Glutamatergic neuron (in vitro differentiated cells): ENCODE measurements around the gene MIPOL1. TPM values are rescaled to one million over a fixed set of nuclear protein-coding genes. Genes with fewer than 3 reads are reported as not detected.
"Not testable (repeated sequence)": the region's sequence is repeated elsewhere in the genome, so short reads cannot be mapped to it uniquely, and the experiment has no call there.

ENCODE experiments used
- DNase-seq: peaks from one replicate; pipeline ENCODE4 v3.0.0; 2022
- H3K27ac Mint-ChIP-seq: one replicate; pipeline ENCODE4 v1.8.0; 2020; ENCODE audit warnings: mild to moderate bottlenecking, mixed read lengths, inconsistent platforms; ENCODE audit not compliant: unreplicated experiment
- H3K27me3 Mint-ChIP-seq: one replicate; pipeline ENCODE4 v1.8.0; 2020; ENCODE audit warnings: mild to moderate bottlenecking, moderate library complexity, mixed read lengths, inconsistent platforms; ENCODE audit not compliant: unreplicated experiment
- H3K36me3 Mint-ChIP-seq: one replicate; pipeline ENCODE4 v1.8.0; 2020; ENCODE audit warnings: mild to moderate bottlenecking, mixed read lengths, inconsistent platforms; ENCODE audit not compliant: unreplicated experiment
- H3K4me1 Mint-ChIP-seq: one replicate; pipeline ENCODE4 v1.8.0; 2020; ENCODE audit warnings: mild to moderate bottlenecking, low read depth, mixed read lengths, inconsistent platforms; ENCODE audit not compliant: unreplicated experiment
- H3K4me3 Mint-ChIP-seq: one replicate; pipeline ENCODE4 v1.8.0; 2020; ENCODE audit warnings: mild to moderate bottlenecking, mixed read lengths, inconsistent platforms; ENCODE audit not compliant: unreplicated experiment
- H3K9me3 Mint-ChIP-seq: one replicate; pipeline ENCODE4 v1.8.0; 2020; ENCODE audit warnings: mild to moderate bottlenecking, moderate library complexity, mixed read lengths, inconsistent platforms; ENCODE audit not compliant: unreplicated experiment
- CTCF ChIP-seq: fragments of 200-600 bp; sonication (generic); IDR thresholded peaks from one replicate; pipeline ENCODE4 v1.5.0; 2021; ENCODE audit not compliant: partially characterized antibody, unreplicated experiment
- total RNA-seq: library from RNA; stranded (reverse); fragmentation: NEBNext Ultra II Directional; extraction: Animal tissue kit (Norgen Biotek cat#: 25700); gene quantifications from one replicate; pipeline ENCODE4 v1.2.1, GENCODE V29; 2021; ENCODE audit not compliant: unreplicated experiment

The MIPOL1 gene
- total RNA-seq, 1 donor from 2014 or later, result 14.5 TPM

GRCh38 chr14:37202812-37203211 lies 5.1 kb downstream of the MIPOL1 start:
- H3K27me3 Mint-ChIP-seq, result no peaks in the 10 kb centered on the region
- peaks cover 14% of the 10 kb centered on the region for H3K36me3 Mint-ChIP-seq
- TF ChIP-seq CTCF, result no peak
- H3K4me1 Mint-ChIP-seq, result no peaks in the 10 kb centered on the region
- no peak overlapping the region for H3K27ac Mint-ChIP-seq
- DNase-seq, result no peak
- H3K9me3 Mint-ChIP-seq, result peaks cover 7% of the 10 kb centered on the region
- H3K4me3 Mint-ChIP-seq, result no peak overlapping the region

DNA sequence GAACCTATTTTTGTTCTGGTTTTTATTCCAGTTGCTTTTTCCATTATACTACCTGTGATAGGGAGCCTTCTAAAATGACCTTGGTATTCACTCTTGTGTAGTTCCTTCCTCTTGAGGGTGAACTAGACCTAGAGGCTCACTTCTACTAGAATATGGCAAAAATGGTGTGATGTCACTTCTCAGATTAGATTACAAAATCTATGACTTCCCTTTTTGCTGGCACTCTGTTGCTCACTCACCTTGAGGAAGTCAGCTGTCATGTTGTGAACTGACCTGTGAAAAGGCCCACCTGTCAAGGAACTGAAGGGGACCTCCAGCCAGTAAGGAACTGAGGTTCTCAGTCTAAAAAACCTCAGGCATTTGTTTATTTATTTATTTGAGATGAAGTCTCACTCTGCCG lies 5.7 kb downstream of the MIPOL1 start:
- DNase-seq, result no peak
- H3K4me1 Mint-ChIP-seq, result no peaks in the 10 kb centered on the region
- peaks cover 14% of the 10 kb centered on the region for H3K36me3 Mint-ChIP-seq
- H3K4me3 Mint-ChIP-seq, result no peak overlapping the region
- H3K27me3 Mint-ChIP-seq, result no peaks in the 10 kb centered on the region
- no peak overlapping the region for H3K27ac Mint-ChIP-seq
- peaks cover 7% of the 10 kb centered on the region for H3K9me3 Mint-ChIP-seq
- TF ChIP-seq CTCF, result no peak

DNA sequence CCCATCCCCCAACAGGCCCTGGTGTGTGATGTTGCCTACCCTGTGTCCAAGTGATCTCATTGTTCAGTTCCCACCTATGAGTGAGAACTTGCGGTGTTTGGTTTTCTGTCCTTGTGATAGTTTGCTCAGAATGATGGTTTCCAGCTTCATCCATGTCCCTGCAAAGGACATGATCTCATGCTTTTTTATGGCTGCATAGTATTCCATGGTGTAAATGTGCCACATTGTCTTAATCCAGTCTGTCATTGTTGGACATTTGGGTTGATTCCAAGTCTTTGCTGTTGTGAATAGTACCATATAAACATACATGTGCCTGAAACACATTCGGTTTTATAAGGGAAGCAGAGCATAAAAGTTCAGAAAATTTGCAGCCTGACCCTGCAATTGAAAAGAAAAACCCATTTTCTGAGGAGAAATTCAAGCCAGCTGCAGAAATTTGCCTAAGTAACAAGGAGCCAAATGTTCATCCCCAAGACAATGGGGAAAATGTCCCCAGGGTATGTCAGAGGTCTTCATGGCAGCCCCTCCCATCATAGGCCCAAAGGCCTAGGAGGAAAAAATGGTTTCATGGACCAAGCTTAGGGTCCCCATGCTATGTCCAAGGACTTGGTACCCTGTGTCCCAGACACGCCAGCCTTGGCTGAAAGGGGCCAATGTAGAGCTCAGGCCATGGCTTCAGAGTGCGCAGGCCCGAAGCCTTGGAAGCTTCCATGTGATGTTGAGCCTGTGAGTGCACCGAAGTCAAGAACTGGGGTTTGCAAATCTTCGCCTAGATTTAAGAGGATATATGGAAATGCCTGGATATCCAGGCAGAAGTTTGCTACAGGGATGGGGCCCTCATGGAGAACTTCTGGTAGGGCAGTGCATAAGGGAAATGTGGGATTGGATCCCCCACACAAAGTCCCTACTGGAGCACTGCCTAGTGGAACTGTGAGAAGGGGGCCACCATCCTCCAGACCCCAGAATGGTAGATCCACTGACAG lies 8.2 kb downstream of the MIPOL1 start:
- not testable (repeated sequence) for H3K4me3 Mint-ChIP-seq, H3K4me1 Mint-ChIP-seq, H3K27me3 Mint-ChIP-seq, H3K27ac Mint-ChIP-seq, DNase-seq, H3K9me3 Mint-ChIP-seq
- peaks cover 14% of the 10 kb centered on the region for H3K36me3 Mint-ChIP-seq

DNA sequence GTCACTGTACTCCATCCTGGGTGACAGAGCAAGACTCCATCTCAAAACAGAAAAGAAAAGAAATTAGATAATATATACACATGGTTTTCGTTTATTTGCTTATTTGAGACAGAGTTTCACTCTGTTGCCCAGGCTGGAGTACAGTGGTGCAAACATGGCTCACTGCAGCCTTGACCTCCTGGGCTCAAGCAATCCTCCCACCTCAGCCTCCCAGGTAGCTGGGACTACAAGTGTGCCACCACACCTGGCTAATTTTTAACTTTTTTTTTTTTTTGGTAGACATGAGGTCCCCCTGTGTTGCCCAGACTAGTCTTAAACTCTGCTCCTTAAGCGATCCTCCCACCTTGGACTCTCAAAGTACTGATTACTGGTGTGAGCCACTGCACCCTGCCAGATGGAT lies 11.9 kb downstream of the MIPOL1 start:
- not testable (repeated sequence) for H3K4me3 Mint-ChIP-seq, H3K27me3 Mint-ChIP-seq, DNase-seq, H3K27ac Mint-ChIP-seq, H3K9me3 Mint-ChIP-seq, H3K4me1 Mint-ChIP-seq
- H3K36me3 Mint-ChIP-seq, result peaks cover 18% of the 10 kb centered on the region

DNA sequence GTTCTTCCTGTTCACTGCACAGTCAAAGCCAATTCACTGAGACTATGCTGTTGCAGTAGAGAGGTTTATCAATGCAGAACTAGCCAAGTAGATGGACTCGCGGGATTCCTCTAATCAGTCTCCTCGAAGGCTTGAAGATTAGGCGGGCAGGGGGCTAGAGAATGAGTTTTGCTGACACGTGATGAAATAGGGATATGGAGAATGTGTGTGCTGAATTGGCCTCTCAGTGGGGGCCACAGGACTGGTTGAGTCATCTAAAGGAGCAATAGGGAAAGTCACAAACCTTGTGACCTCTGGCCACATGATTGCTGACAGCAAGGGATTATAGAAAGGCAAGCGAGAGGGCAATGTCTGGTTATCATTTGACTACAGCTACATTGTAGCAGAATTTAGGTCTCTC lies 12.7 kb downstream of the MIPOL1 start:
- Mint-ChIP-seq H3K4me1 (no peaks in the 10 kb centered on the region), H3K27me3 (no peaks in the 10 kb centered on the region), H3K27ac (no peak overlapping the region), H3K36me3 (peaks cover 21% of the 10 kb centered on the region), H3K9me3 (peaks cover 7% of the 10 kb centered on the region), H3K4me3 (no peak overlapping the region)
- no peak for DNase-seq
- TF ChIP-seq CTCF, result no peak

DNA sequence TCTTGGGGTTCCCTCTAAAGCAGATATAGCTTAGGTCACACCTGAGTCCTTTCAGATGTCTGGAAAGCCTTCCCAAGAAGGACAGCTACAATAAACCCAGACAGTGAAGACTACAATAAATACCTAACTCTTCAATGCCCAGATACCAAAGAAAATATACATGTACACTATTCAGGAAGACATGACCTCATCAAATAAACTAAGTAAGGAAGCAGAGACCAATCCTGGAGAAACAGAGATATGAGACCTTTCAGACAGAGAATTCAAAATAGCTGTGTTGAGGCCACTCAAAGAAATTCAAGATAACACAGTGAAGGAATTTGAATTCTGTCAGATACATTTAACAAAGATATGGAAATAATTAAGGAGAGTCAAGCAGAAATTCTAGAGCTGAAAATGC lies 15.3 kb downstream of the MIPOL1 start:
- TF ChIP-seq CTCF, result no peak
- Mint-ChIP-seq H3K9me3 (no peaks in the 10 kb centered on the region), H3K4me3 (no peak overlapping the region), H3K36me3 (peaks cover 16% of the 10 kb centered on the region), H3K27me3 (no peaks in the 10 kb centered on the region), H3K4me1 (no peaks in the 10 kb centered on the region), H3K27ac (no peak overlapping the region)
- DNase-seq, result no peak
